Neuronal stem cell (in vitro differentiated cells): ENCODE measurements around the gene SH3BGR.

Experiments
- DNase-seq: peaks from one replicate; pipeline ENCODE4 v3.0.0-alpha.2; 2013; ENCODE audit warnings: low spot score
- H2AFZ ChIP-seq: one replicate; pipeline ENCODE4 v1.6.1; 2013; ENCODE audit warnings: mild to moderate bottlenecking, low read length, inconsistent platforms
- H2AK5ac ChIP-seq: 2 replicates; pipeline ENCODE4 v1.6.1; 2013; ENCODE audit warnings: low read depth, mild to moderate bottlenecking, inconsistent platforms, low read length, moderate library complexity, mixed read lengths
- H2BK120ac ChIP-seq: 2 replicates; pipeline ENCODE4 v1.6.1; 2013; ENCODE audit warnings: low read depth, mild to moderate bottlenecking, inconsistent platforms, low read length, moderate library complexity, mixed read lengths
- H2BK12ac ChIP-seq: one replicate; pipeline ENCODE4 v1.6.1; 2013; ENCODE audit warnings: low read length, inconsistent platforms
- H2BK15ac ChIP-seq: 2 replicates; pipeline ENCODE4 v1.6.1; 2013; ENCODE audit warnings: mild to moderate bottlenecking, low read length, inconsistent platforms, mixed read lengths
- H2BK5ac ChIP-seq: one replicate; pipeline ENCODE4 v1.6.1; 2013; ENCODE audit warnings: inconsistent platforms, mild to moderate bottlenecking, low read length, moderate library complexity
- H3K14ac ChIP-seq: one replicate; pipeline ENCODE4 v1.6.1; 2013; ENCODE audit warnings: low read length, inconsistent platforms
- H3K18ac ChIP-seq: 2 replicates; pipeline ENCODE4 v1.6.1; 2013; ENCODE audit warnings: low read length, inconsistent platforms
- H3K23ac ChIP-seq: 2 replicates; pipeline ENCODE4 v1.6.1; 2013; ENCODE audit warnings: low read depth, mild to moderate bottlenecking, mixed read lengths, low read length, inconsistent platforms; ENCODE audit not compliant: poor library complexity
- H3K27ac ChIP-seq: replicated peaks from 3 replicates; pipeline ENCODE4 v1.5.1; 2013; ENCODE audit warnings: low read length, inconsistent platforms
- H3K27me3 ChIP-seq, 3 experiments: 2 replicates each; pipeline ENCODE4 v1.6.1; 2013; ENCODE audit warnings: low read length in 3 of 3, mild to moderate bottlenecking in 2 of 3, inconsistent platforms in 1 of 3, low read depth in 1 of 3, mixed read lengths in 1 of 3, moderate library complexity in 1 of 3; ENCODE audit not compliant: control insufficient read depth in 3 of 3, insufficient read depth in 3 of 3
- H3K36me3 ChIP-seq, 2 donors: replicated peaks in 1 of 2; 2 replicates each; pipeline ENCODE4 v1.6.1; 2013; ENCODE audit warnings: low read length in 2 of 2; ENCODE audit not compliant: control insufficient read depth in 2 of 2, insufficient read depth in 2 of 2
- H3K4ac ChIP-seq: 2 replicates; pipeline ENCODE4 v1.6.1; 2013; ENCODE audit warnings: inconsistent platforms, mild to moderate bottlenecking, low read length, moderate library complexity
- H3K4me1 ChIP-seq, 2 donors: 1 replicate in 1 of 2; 2 replicates in 1 of 2; pipeline ENCODE4 v1.6.1; 2013; ENCODE audit warnings: low read length in 2 of 2, low read depth in 1 of 2; ENCODE audit not compliant: control insufficient read depth in 2 of 2, insufficient read depth in 1 of 2
- H3K4me2 ChIP-seq: one replicate; pipeline ENCODE4 v1.6.1; 2013; ENCODE audit warnings: mild to moderate bottlenecking, low read length, inconsistent platforms; ENCODE audit not compliant: insufficient read depth, poor library complexity, severe bottlenecking
- H3K4me3 ChIP-seq, 2 donors: 2 replicates each; pipeline ENCODE4 v1.5.1; 2013; ENCODE audit warnings: low read length in 2 of 2, mild to moderate bottlenecking in 2 of 2, inconsistent platforms in 1 of 2, moderate library complexity in 1 of 2
- H3K79me1 ChIP-seq: one replicate; pipeline ENCODE4 v1.6.1; 2013; ENCODE audit warnings: low read depth, mild to moderate bottlenecking, inconsistent platforms, low read length, moderate library complexity
- H3K9ac ChIP-seq: one replicate; pipeline ENCODE4 v1.6.1; 2013; ENCODE audit warnings: mild to moderate bottlenecking, low read depth, low read length, inconsistent platforms; ENCODE audit not compliant: poor library complexity
- H3K9me3 ChIP-seq, 2 donors: replicated peaks in 1 of 2; 2 replicates each; pipeline versions ENCODE3 to v1.6.1; 2013; ENCODE audit warnings: low read length in 2 of 2, mild to moderate bottlenecking in 2 of 2, inconsistent platforms in 1 of 2, low read depth in 1 of 2, mixed read lengths in 1 of 2, moderate library complexity in 1 of 2; ENCODE audit not compliant: control insufficient read depth in 2 of 2, insufficient read depth in 1 of 2
- H4K8ac ChIP-seq: one replicate; pipeline ENCODE4 v1.6.1; 2013; ENCODE audit warnings: low read depth, mild to moderate bottlenecking, inconsistent platforms, low read length, moderate library complexity
- H4K91ac ChIP-seq: one replicate; pipeline ENCODE4 v1.6.1; 2013; ENCODE audit warnings: low read length, low read depth, mild to moderate bottlenecking, inconsistent platforms; ENCODE audit not compliant: poor library complexity
- WGBS, 2 donors: extraction: QIAGEN DNeasy Blood & Tissue Kit; methylation state at CpG; one replicate each; pipeline ENCODE4 v1.1.7; 2013; ENCODE audit warnings: missing lambda C conversion rate in 2 of 2, mixed read lengths in 1 of 2; ENCODE audit not compliant: insufficient read length in 2 of 2, insufficient replicate concordance in 1 of 2; ENCODE audit errors: extremely low coverage in 2 of 2; 5-methylcytosine and 5-hydroxymethylcytosine counted together

The SH3BGR gene

GRCh38 chr21:39429445-39429844 is 22.3 kb upstream of the SH3BGR start:
- H3K27me3 ChIP-seq: no peaks in the 10 kb centered on the region
- WGBS, 2 donors: no CpG with 5 or more reads among the region's 2 CpGs
- H3K14ac ChIP-seq: no peak overlapping the region
- H2BK5ac ChIP-seq: no peak overlapping the region
- H3K4me2 ChIP-seq: no peak overlapping the region
- H2AK5ac ChIP-seq: no peak overlapping the region
- H4K91ac ChIP-seq: no peak overlapping the region
- no peak overlapping the region for H3K9ac ChIP-seq
- no peak overlapping the region for H2BK12ac ChIP-seq
- no peaks in the 10 kb centered on the region for H3K79me1 ChIP-seq
- H3K23ac ChIP-seq: no peak overlapping the region
- H3K18ac ChIP-seq: no peak overlapping the region
- no peak overlapping the region for H2AFZ ChIP-seq
- peaks cover 6 to 10% of the 10 kb centered on the region in 2 donors for H3K4me1 ChIP-seq
- H3K36me3 ChIP-seq: no peaks in the 10 kb centered on the region
- no peak overlapping the region for H4K8ac ChIP-seq
- H3K4me3 ChIP-seq: no peak overlapping the region
- no peak for DNase-seq
- no peak overlapping the region for H2BK120ac ChIP-seq
- no peak overlapping the region for H2BK15ac ChIP-seq
- H3K27ac ChIP-seq: no peak overlapping the region
- no peak overlapping the region for H3K4ac ChIP-seq
- H3K9me3 ChIP-seq: peaks cover 0 to 2% of the 10 kb centered on the region in 2 donors

DNA sequence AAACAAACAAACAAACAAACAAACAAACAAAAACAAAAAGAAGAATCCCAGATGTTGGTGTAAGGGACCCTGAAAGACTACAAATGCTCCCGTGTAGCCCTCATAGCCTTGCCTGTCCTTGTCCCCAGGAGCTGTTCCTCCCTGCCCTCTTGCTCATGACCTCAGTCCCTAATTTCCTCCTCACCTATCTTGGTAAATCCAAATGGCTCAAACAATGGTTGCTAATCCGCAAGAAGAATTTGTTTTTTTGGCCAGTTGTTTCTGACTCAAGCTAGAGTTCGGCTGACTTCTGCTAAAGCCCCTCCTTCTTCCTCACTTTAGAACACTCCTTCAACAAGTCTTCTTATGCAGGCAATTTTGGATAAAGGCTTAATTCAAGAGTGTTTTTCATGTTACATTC is 21.8 kb upstream of the SH3BGR start:
- Histone ChIP-seq H4K8ac (no peak overlapping the region), H2BK15ac (no peak overlapping the region), H2BK5ac (no peak overlapping the region), H3K27me3 (no peaks in the 10 kb centered on the region), H2AFZ (peak overlapping the region; percentile 46), H3K27ac (no peak overlapping the region), H3K79me1 (no peaks in the 10 kb centered on the region), H3K23ac (no peak overlapping the region), H3K18ac (peak overlapping the region; percentile 29), H3K4me1 (peaks cover 6 to 10% of the 10 kb centered on the region in 2 donors), H3K14ac (no peak overlapping the region), H3K9me3 (peaks cover 0 to 2% of the 10 kb centered on the region in 2 donors), H4K91ac (no peak overlapping the region), H2AK5ac (no peak overlapping the region), H2BK12ac (no peak overlapping the region), H3K4ac (no peak overlapping the region), H3K36me3 (no peaks in the 10 kb centered on the region), H3K4me3 (no peak overlapping the region), H2BK120ac (no peak overlapping the region), H3K9ac (no peak overlapping the region), H3K4me2 (no peak overlapping the region)
- DNase-seq: no peak
- no CpG with 5 or more reads among the region's 3 CpGs for WGBS, 2 donors

- Histone ChIP-seq H3K9me3 (peaks cover 0 to 2% of the 10 kb centered on the region in 2 donors), H3K4me1 (peaks cover 6 to 10% of the 10 kb centered on the region in 2 donors), H3K18ac (no peak overlapping the region), H3K23ac (no peak overlapping the region), H3K4me2 (no peak overlapping the region), H3K27ac (no peak overlapping the region), H3K4me3 (no peak overlapping the region), H3K14ac (no peak overlapping the region), H2BK15ac (no peak overlapping the region), H4K8ac (no peak overlapping the region), H3K36me3 (no peaks in the 10 kb centered on the region), H3K79me1 (no peaks in the 10 kb centered on the region), H2BK120ac (no peak overlapping the region), H4K91ac (no peak overlapping the region), H2AFZ (peak overlapping the region; percentile 46), H3K9ac (no peak overlapping the region), H2BK5ac (no peak overlapping the region), H3K27me3 (no peaks in the 10 kb centered on the region), H2BK12ac (no peak overlapping the region), H3K4ac (no peak overlapping the region), H2AK5ac (no peak overlapping the region)
- no peak for DNase-seq
- no CpG with 5 or more reads among the region's 4 CpGs for WGBS, 2 donors
Measured at GRCh38 chr21:39430457-39430856, 21.3 kb upstream of the SH3BGR start.

DNA sequence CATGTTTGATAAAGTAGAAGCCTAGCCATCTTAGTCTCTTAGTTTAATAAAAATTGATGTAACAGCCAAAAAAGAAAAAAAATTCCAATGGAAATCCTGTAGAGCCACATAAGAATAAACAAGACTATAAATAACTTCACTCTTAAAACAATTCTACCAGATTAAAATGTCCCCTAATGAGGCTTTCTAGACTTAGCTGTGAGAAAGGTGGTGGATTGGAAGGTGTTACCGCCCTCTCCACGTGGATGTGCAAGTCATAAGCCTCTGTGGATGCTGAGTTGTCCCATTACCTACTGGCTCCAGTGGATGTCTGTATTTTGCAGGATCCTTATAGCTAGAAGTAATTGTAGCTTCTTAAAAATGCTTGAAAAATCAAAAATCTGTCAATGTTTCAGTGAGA is 20.8 kb upstream of the SH3BGR start:
- Histone ChIP-seq H3K79me1 (no peaks in the 10 kb centered on the region), H3K4me1 (peaks cover 6 to 10% of the 10 kb centered on the region in 2 donors), H3K27ac (no peak overlapping the region), H2AK5ac (no peak overlapping the region), H2BK15ac (no peak overlapping the region), H2BK12ac (no peak overlapping the region), H3K36me3 (no peaks in the 10 kb centered on the region), H3K4me2 (no peak overlapping the region), H2AFZ (peak overlapping the region; percentile 46), H3K27me3 (no peaks in the 10 kb centered on the region), H3K9me3 (peaks cover 0 to 2% of the 10 kb centered on the region in 2 donors), H3K18ac (no peak overlapping the region), H4K91ac (no peak overlapping the region), H3K14ac (no peak overlapping the region), H3K4ac (no peak overlapping the region), H3K23ac (no peak overlapping the region), H2BK5ac (no peak overlapping the region), H3K4me3 (no peak overlapping the region), H2BK120ac (no peak overlapping the region), H3K9ac (no peak overlapping the region), H4K8ac (no peak overlapping the region)
- DNase-seq: no peak
- WGBS, 2 donors: no CpG with 5 or more reads among the region's 2 CpGs
